Ovary (tissue), 3 donors: ENCODE measurements around the gene LRCH1.

Source experiments
- CTCF ChIP-seq, 3 donors: fragments of 450-650 bp in 2 of 3; fragments of 200-600 bp in 1 of 3; IDR thresholded peaks; one replicate each; pipeline versions ENCODE4 v1.5.1 to v1.8.0; 2016 to 2022; ENCODE audit warnings: antibody characterized with exemption in 3 of 3, mild to moderate bottlenecking in 1 of 3
- EP300 ChIP-seq: sonication (generic); formaldehyde crosslinking; IDR thresholded peaks from one replicate; pipeline ENCODE4 v1.6.1; 2017; ENCODE audit warnings: antibody characterized with exemption
- POLR2A ChIP-seq: fragments of 450-650 bp; IDR thresholded peaks from one replicate; pipeline ENCODE4 v1.6.1; 2017; ENCODE audit warnings: antibody characterized with exemption, mild to moderate bottlenecking, moderate library complexity
- donor health status: DM: no; HTN: no; CAD: no.

- no peak for TF ChIP-seq POLR2A
- TF ChIP-seq CTCF (IDR thresholded peaks at IDR 0.05): no peak
- TF ChIP-seq EP300: no peak
These were observed 134.8 kb downstream of the LRCH1 start for GRCh38 chr13:46687810-46688209.
